ENCODE results near the gene CRMP1. TPM values are rescaled to one million over a fixed set of nuclear protein-coding genes. Genes with fewer than 3 reads are reported as not detected.

The CRMP1 gene
- total and polyA plus RNA-seq, 2 of the 8 experiments (the other 6 are each of a cell fraction or from before 2014, with no cell fraction given) = 120 to 131 TPM

DNA sequence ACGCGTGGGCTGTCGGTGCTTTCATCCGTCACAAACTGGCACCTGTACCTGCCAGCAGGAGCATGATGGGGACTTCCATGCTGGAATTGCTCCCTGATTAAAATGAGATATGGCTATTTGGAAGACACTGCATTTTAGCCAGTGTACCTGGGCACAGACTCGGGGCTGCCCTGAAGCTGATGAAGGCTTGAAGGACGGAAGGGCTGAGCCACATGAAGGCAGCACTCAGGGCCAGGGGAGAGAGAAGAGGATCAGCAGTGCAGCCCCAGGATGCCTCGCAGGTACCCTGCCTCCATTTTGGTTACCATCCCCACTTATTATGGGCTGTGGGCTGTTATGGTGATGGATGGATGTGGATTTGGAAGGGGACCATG is 79.0 kb downstream of the CRMP1 start:
- Histone ChIP-seq H3K23ac (ENCODE audit: insufficient read length) (no peak overlapping the region), H3K4me1 (replicated peaks in 1 of 4; ENCODE audit: control insufficient read depth in 3 of 4, insufficient read depth in 4 of 4, low read length in 3 of 4) (no peaks in the 10 kb centered on the region; a peak in 1 of 7 replicates), H2AK5ac (ENCODE audit: low read depth, low read length) (no peak overlapping the region), H4K5ac (ENCODE audit: insufficient read length, low read depth, low read length) (no peak overlapping the region), H4K20me1 (replicated peaks in 1 of 2; ENCODE audit: control insufficient read depth in 1 of 2, insufficient read depth in 2 of 2, low read length in 2 of 2) (peaks cover 0 to 11% of the 10 kb centered on the region in 2 experiments), H3K14ac (ENCODE audit: insufficient read length) (no peak overlapping the region), H2BK15ac (ENCODE audit: low read length) (no peak overlapping the region), H3K79me1 (ENCODE audit: low read depth, low read length) (peaks cover 3% of the 10 kb centered on the region; the same call in 1 of the 2 replicates), H3K18ac (ENCODE audit: extremely low read depth, low read length) (no peak overlapping the region), H3K4me3 (ENCODE audit: extremely low read depth in 1 of 4, insufficient read depth in 2 of 4, low read depth in 3 of 4, low read length in 4 of 4) (no peak overlapping the region), H3K27ac (ENCODE audit: low read depth, low read length) (no peak overlapping the region; the same call in 1 of the 2 replicates), H3K79me2 (ENCODE audit: control insufficient read depth in 1 of 2, insufficient read depth in 2 of 2, low read length in 2 of 2) (no peaks in the 10 kb centered on the region), H3K23me2 (ENCODE audit: low read depth, low read length) (no peaks in the 10 kb centered on the region), H2BK20ac (ENCODE audit: low read length) (no peak overlapping the region), H2BK12ac (ENCODE audit: low read depth, low read length) (no peak overlapping the region), H2BK5ac (ENCODE audit: low read depth, low read length) (no peak overlapping the region), H4K91ac (replicated peaks; ENCODE audit: insufficient read length, low read length) (no peak overlapping the region), H3K4me2 (ENCODE audit: insufficient read depth in 1 of 2, low read depth in 2 of 2, low read length in 2 of 2) (no peak overlapping the region), H3K56ac (replicated peaks; ENCODE audit: insufficient read length, low read depth, low read length) (no peak overlapping the region), H3K4ac (replicated peaks; ENCODE audit: insufficient read length, low read depth, low read length) (no peak overlapping the region), H3K9ac (replicated peaks in 1 of 4; ENCODE audit: extremely low read depth in 1 of 4, low read depth in 3 of 4, low read length in 3 of 4) (no peak overlapping the region), H2BK120ac (replicated peaks; ENCODE audit: low read depth, low read length) (no peak overlapping the region), H3K36me3 (ENCODE audit: control insufficient read depth in 2 of 4, insufficient read depth in 4 of 4, low read length in 3 of 4) (peaks cover 2 to 20% (median 8%) of the 10 kb centered on the region in 4 experiments; a peak in 5 of 8 replicates), H3K27me3 (replicated peaks in 1 of 4; ENCODE audit: control insufficient read depth in 3 of 4, extremely low read depth in 1 of 4, insufficient read depth in 3 of 4, low read length in 3 of 4) (no peaks in the 10 kb centered on the region; a peak in 1 of 7 replicates), H3K9me3 (ENCODE audit: insufficient read depth in 2 of 2, low read depth in 1 of 2, low read length in 1 of 2) (no peaks in the 10 kb centered on the region), H2AFZ (ENCODE audit: low read length) (no peak overlapping the region), H4K8ac (ENCODE audit: extremely low read depth, insufficient read depth, low read length) (no peak overlapping the region)
- no peak for DNase-seq (ENCODE audit: low read depth in 1 of 2, low spot score in 2 of 2)
- WGBS, 2 experiments (ENCODE audit: extremely low coverage in 1 of 2, insufficient coverage in 1 of 2, insufficient read length in 1 of 2, insufficient replicate concordance in 2 of 2, low coverage in 1 of 2, low lambda C conversion rate in 2 of 2, missing lambda C conversion rate in 1 of 2) = 90% methylated on average over 7 of the region's 7 CpGs; no CpG with 5 or more reads in 1 of the 2 experiments
- FAIRE-seq = no peak
- ChIA-PET POLR2A (ENCODE audit: partially characterized antibody) (no interaction called here), CTCF (ENCODE audit: partially characterized antibody) (interaction anchor here (0.6 to 2.6 kb wide), 10 partner anchors 9 to 355 kb away, joined by 3 to 36 read pairs (median 4); no protein-coding TSS in a partner anchor)

Data from H1 (cell line).